ENCODE results near the gene HMCN1.

HMCN1 gene

GRCh38 chr1:186231861-186232436 is 497.8 kb downstream of the HMCN1 start:
- TF ChIP-seq ZC3H10 (CRISPR knock-in tag; IDR thresholded peaks at IDR 0.05) (no peak), BACH2 (CRISPR knock-in tag; IDR thresholded peaks at IDR 0.05; ENCODE audit: borderline replicate concordance) (no peak)

GRCh38 chr1:186234976-186235686 is 500.9 kb downstream of the HMCN1 start:
- ATAC-seq = no peak
- no peak for TF ChIP-seq ZNF70 (CRISPR knock-in tag; IDR thresholded peaks at IDR 0.05)
- no peak for TF ChIP-seq PATZ1 (CRISPR knock-in tag; IDR thresholded peaks at IDR 0.05; ENCODE audit: borderline replicate concordance)
- no peak for TF ChIP-seq ESRRG (CRISPR knock-in tag; IDR thresholded peaks at IDR 0.05)
- no peak for TF ChIP-seq ZC3H10 (CRISPR knock-in tag; IDR thresholded peaks at IDR 0.05)
- TF ChIP-seq GLIS3 (CRISPR knock-in tag; IDR thresholded peaks at IDR 0.05) = no peak
- TF ChIP-seq TSHZ2 (CRISPR knock-in tag; IDR thresholded peaks at IDR 0.05) = no peak
- TF ChIP-seq CSDC2 (CRISPR knock-in tag; IDR thresholded peaks at IDR 0.05) = no peak
- no peak for TF ChIP-seq ZFP30 (CRISPR knock-in tag; IDR thresholded peaks at IDR 0.05)
- TF ChIP-seq ARNTL (CRISPR knock-in tag; IDR thresholded peaks at IDR 0.05; ENCODE audit: borderline replicate concordance, low read depth) = no peak
- TF ChIP-seq OSR1 (CRISPR knock-in tag; IDR thresholded peaks at IDR 0.05) = no peak
- no peak for TF ChIP-seq CREB5 (CRISPR knock-in tag; IDR thresholded peaks at IDR 0.05; ENCODE audit: low read depth)
- no peak for TF ChIP-seq ZNF8 (CRISPR knock-in tag; IDR thresholded peaks at IDR 0.05)
- TF ChIP-seq BACH2 (CRISPR knock-in tag; IDR thresholded peaks at IDR 0.05; ENCODE audit: borderline replicate concordance) = no peak

More at GRCh38 chr1:186231861-186232436, 497.8 kb downstream of the HMCN1 start:
- no peak for ATAC-seq

- no peak for ATAC-seq
- TF ChIP-seq CREB5 (CRISPR knock-in tag; IDR thresholded peaks at IDR 0.05; ENCODE audit: low read depth) (no peak), GLIS3 (CRISPR knock-in tag; IDR thresholded peaks at IDR 0.05) (no peak), PPARA (CRISPR knock-in tag; IDR thresholded peaks at IDR 0.05; ENCODE audit: borderline replicate concordance) (no peak), OSR1 (CRISPR knock-in tag; IDR thresholded peaks at IDR 0.05) (no peak), ZNF8 (CRISPR knock-in tag; IDR thresholded peaks at IDR 0.05) (no peak), PATZ1 (CRISPR knock-in tag; IDR thresholded peaks at IDR 0.05; ENCODE audit: borderline replicate concordance) (no peak), ZC3H10 (CRISPR knock-in tag; IDR thresholded peaks at IDR 0.05) (no peak), SNAI2 (CRISPR knock-in tag; IDR thresholded peaks at IDR 0.05) (no peak), CSRNP3 (CRISPR knock-in tag; IDR thresholded peaks at IDR 0.05) (no peak), TCF4 (CRISPR knock-in tag; IDR thresholded peaks at IDR 0.05; ENCODE audit: borderline replicate concordance) (no peak)
Measured at GRCh38 chr1:186235696-186236095, 501.5 kb downstream of the HMCN1 start.
